GM23338 (cell line): ENCODE measurements around the gene PRSS3. TPM values are rescaled to one million over a fixed set of nuclear protein-coding genes. Genes with fewer than 3 reads are reported as not detected.

Source experiments
- ATAC-seq: fragments of 200-7000 bp; cut with Tn5 transposase; 3 replicates; pipeline ENCODE4 v1.9.1; 2020
- DNase-seq: peaks from one replicate; pipeline ENCODE4 v3.0.0-alpha.2; 2015; ENCODE audit warnings: low spot score
- H2AFZ ChIP-seq: fragments of 200-600 bp; sonication (generic); 2 replicates; pipeline ENCODE4 v1.8.0; 2016; ENCODE audit warnings: antibody characterized with exemption, mild to moderate bottlenecking, moderate library complexity
- H3F3A ChIP-seq: fragments of 200-600 bp; sonication (generic); replicated peaks from 2 replicates; pipeline ENCODE4 v1.8.0; 2017; ENCODE audit warnings: antibody characterized with exemption, mixed run types, low read depth
- H3K27ac ChIP-seq: fragments of 200-600 bp; sonication (generic); 2 replicates; pipeline ENCODE4 v1.6.1; 2016; ENCODE audit warnings: low read depth
- H3K27me3 ChIP-seq: fragments of 200-600 bp; sonication (generic); 2 replicates; pipeline ENCODE4 v1.8.0; 2016; ENCODE audit warnings: mild to moderate bottlenecking, mixed run types, moderate library complexity; ENCODE audit not compliant: insufficient read depth
- H3K36me3 ChIP-seq: fragments of 200-600 bp; sonication (generic); 2 replicates; pipeline ENCODE4 v1.8.0; 2016; ENCODE audit warnings: mild to moderate bottlenecking; ENCODE audit not compliant: insufficient read depth
- H3K4me1 ChIP-seq: fragments of 200-600 bp; sonication (generic); 2 replicates; pipeline ENCODE4 v1.8.0; 2016; ENCODE audit warnings: mild to moderate bottlenecking, moderate library complexity; ENCODE audit not compliant: insufficient read depth
- H3K4me2 ChIP-seq: fragments of 200-600 bp; sonication (generic); 2 replicates; pipeline ENCODE4 v1.7.1; 2017; ENCODE audit warnings: mixed run types
- H3K4me3 ChIP-seq: fragments of 200-600 bp; sonication (generic); 2 replicates; pipeline ENCODE4 v1.6.1; 2016; ENCODE audit warnings: mixed run types
- H3K79me2 ChIP-seq: fragments of 200-600 bp; sonication (generic); replicated peaks from 2 replicates; pipeline ENCODE4 v1.8.0; 2017; ENCODE audit warnings: mild to moderate bottlenecking; ENCODE audit not compliant: insufficient read depth
- H3K9me2 ChIP-seq: fragments of 200-600 bp; sonication (generic); 2 replicates; pipeline ENCODE4 v1.8.0; 2017; ENCODE audit not compliant: insufficient read depth
- H4K20me1 ChIP-seq: fragments of 200-600 bp; sonication (generic); replicated peaks from 2 replicates; pipeline ENCODE4 v1.8.0; 2017; ENCODE audit warnings: mild to moderate bottlenecking; ENCODE audit not compliant: insufficient read depth
- H3K27ac Mint-ChIP-seq: 2 replicates; pipeline ENCODE4 v1.8.0; 2020; ENCODE audit warnings: inconsistent platforms, mild to moderate bottlenecking, moderate library complexity, mixed read lengths
- H3K27me3 Mint-ChIP-seq: 3 replicates; pipeline ENCODE4 v1.8.0; 2022; ENCODE audit warnings: low read depth, mild to moderate bottlenecking, moderate library complexity, mixed read lengths, inconsistent platforms; ENCODE audit not compliant: insufficient read depth, poor library complexity
- H3K36me3 Mint-ChIP-seq: 3 replicates; pipeline ENCODE4 v1.8.0; 2021; ENCODE audit warnings: low read depth, mild to moderate bottlenecking, inconsistent platforms, moderate library complexity, mixed read lengths
- H3K4me1 Mint-ChIP-seq: 3 replicates; pipeline ENCODE4 v1.8.0; 2020; ENCODE audit warnings: mild to moderate bottlenecking, inconsistent platforms, mixed read lengths
- H3K4me3 Mint-ChIP-seq: 3 replicates; pipeline ENCODE4 v1.8.0; 2021; ENCODE audit warnings: moderate library complexity, mild to moderate bottlenecking, inconsistent platforms, mixed read lengths
- H3K9me3 Mint-ChIP-seq: 3 replicates; pipeline ENCODE4 v1.8.0; 2020; ENCODE audit warnings: moderate library complexity, mild to moderate bottlenecking, inconsistent platforms, mixed read lengths
- CREB1 ChIP-seq: fragments of 250-450 bp; sonication (Bioruptor Pico); IDR thresholded peaks from 2 replicates; pipeline ENCODE4 v1.5.0; 2020; ENCODE audit warnings: low read depth, mild to moderate bottlenecking, moderate library complexity
- CTCF ChIP-seq, 2 experiments: fragments of 200-600 bp in 1 of 2; sonication (generic) in 1 of 2; conservative IDR thresholded peaks; 2 replicates each; pipeline versions ENCODE4 v1.5.1 to v1.6.1; 2016 to 2017; ENCODE audit warnings: antibody characterized with exemption in 2 of 2, low read depth in 2 of 2, mild to moderate bottlenecking in 2 of 2, moderate library complexity in 1 of 2
- JUNB ChIP-seq: IDR thresholded peaks from one replicate; pipeline ENCODE4 v1.6.1; 2016; ENCODE audit warnings: antibody characterized with exemption; ENCODE audit not compliant: unreplicated experiment
- NANOG ChIP-seq: IDR thresholded peaks from 2 replicates; pipeline ENCODE4 v1.6.1; 2016; ENCODE audit warnings: antibody characterized with exemption, borderline replicate concordance
- POLR2AphosphoS5 ChIP-seq: IDR thresholded peaks from 2 replicates; pipeline ENCODE4 v1.6.1; 2016; ENCODE audit warnings: antibody characterized with exemption, low read depth
- REST ChIP-seq: IDR thresholded peaks from one replicate; pipeline ENCODE4 v1.6.1; 2018; ENCODE audit warnings: antibody characterized with exemption; ENCODE audit not compliant: unreplicated experiment
- ZNF331 ChIP-seq: fragments of 250-450 bp; sonication (Bioruptor Pico); IDR thresholded peaks from 2 replicates; pipeline ENCODE4 v1.5.0; 2020; ENCODE audit warnings: low read depth, mild to moderate bottlenecking, moderate library complexity
- ZNF462 ChIP-seq: fragments of 250-450 bp; sonication (Bioruptor Pico); IDR thresholded peaks from 2 replicates; pipeline ENCODE4 v1.5.0; 2020; ENCODE audit warnings: mild to moderate bottlenecking, moderate library complexity
- polyA plus RNA-seq: library from polyadenylated mRNA; unstranded; fragments of >200 nt; fragmentation: Nextera tagmentation; extraction: Ambion mirVana; gene quantifications from 2 replicates; pipeline ENCODE4 v1.2.1, GENCODE V29; 2016
- total RNA-seq: library from RNA; depleted of rRNA; stranded (reverse); fragments of >200 nt; shearing (Covaris generic); gene quantifications from 2 replicates; pipeline ENCODE4 v1.2.3, GENCODE V29; 2014

Gene PRSS3
- total and polyA plus RNA-seq, 2 experiments from 2014 or later: 4.2 to 4.5 TPM

GRCh38 chr9:33785914-33786313, 9.4 kb upstream of the PRSS3 start:
- Histone ChIP-seq H3K36me3 (no peaks in the 10 kb centered on the region), H3K27me3 (no peaks in the 10 kb centered on the region), H3K4me2 (no peak overlapping the region), H3K4me3 (no peak overlapping the region), H3K4me1 (no peaks in the 10 kb centered on the region), H4K20me1 (no peaks in the 10 kb centered on the region), H3K79me2 (no peaks in the 10 kb centered on the region), H3K9me2 (no peaks in the 10 kb centered on the region), H3K27ac (no peak overlapping the region), H3F3A (no peaks in the 10 kb centered on the region), H2AFZ (no peak overlapping the region)
- Mint-ChIP-seq H3K9me3 (no peaks in the 10 kb centered on the region), H3K27me3 (no peaks in the 10 kb centered on the region), H3K4me3 (no peak overlapping the region), H3K27ac (no peak overlapping the region), H3K36me3 (no peaks in the 10 kb centered on the region), H3K4me1 (no peaks in the 10 kb centered on the region; the same call in 1 of the 3 replicates)
- peak; percentile 30 to 45; a peak in 3 of 4 replicates for TF ChIP-seq CTCF (conservative IDR thresholded peaks at IDR 0.05; ENCODE audit: low read depth in 2 of 2)
- TF ChIP-seq CREB1 (CRISPR knock-in tag): no peak
- DNase-seq (peak; percentile 63), ATAC-seq (peak; percentile 82)

DNA sequence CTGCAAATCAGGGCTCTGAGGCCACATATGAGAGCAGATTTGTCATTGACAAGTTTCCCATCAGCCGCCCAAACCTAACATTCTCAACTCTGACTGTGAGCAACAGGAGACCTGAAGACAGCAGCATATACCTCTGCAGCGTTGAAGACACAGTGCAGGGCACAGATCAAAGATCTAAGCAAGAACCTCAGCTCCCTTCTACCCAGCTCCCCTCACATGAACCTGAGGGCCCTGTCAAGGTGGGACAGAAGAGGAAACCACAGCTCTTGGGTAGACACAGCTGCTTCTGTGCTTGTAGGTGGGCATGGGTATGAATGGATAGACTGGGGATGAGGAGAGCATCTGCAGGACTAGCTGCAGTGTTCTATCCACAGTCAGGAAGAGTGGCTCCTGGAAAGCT, 8.7 kb upstream of the PRSS3 start:
- no peaks in the 10 kb centered on the region for H3K4me1 ChIP-seq
- H3K4me2 ChIP-seq: no peak overlapping the region
- H3K27ac ChIP-seq: no peak overlapping the region
- H3F3A ChIP-seq: no peaks in the 10 kb centered on the region
- no peaks in the 10 kb centered on the region for H3K27me3 ChIP-seq
- Mint-ChIP-seq H3K4me3 (no peak overlapping the region), H3K9me3 (no peaks in the 10 kb centered on the region), H3K27me3 (no peaks in the 10 kb centered on the region), H3K36me3 (no peaks in the 10 kb centered on the region), H3K27ac (no peak overlapping the region), H3K4me1 (no peaks in the 10 kb centered on the region; the same call in 1 of the 3 replicates)
- DNase-seq (no peak), ATAC-seq (no peak)
- H3K4me3 ChIP-seq: no peak overlapping the region
- no peaks in the 10 kb centered on the region for H3K79me2 ChIP-seq
- H3K36me3 ChIP-seq: no peaks in the 10 kb centered on the region
- no peaks in the 10 kb centered on the region for H3K9me2 ChIP-seq
- H4K20me1 ChIP-seq: no peaks in the 10 kb centered on the region
- no peak overlapping the region for H2AFZ ChIP-seq
- TF ChIP-seq JUNB (no peak), POLR2AphosphoS5 (no peak), CTCF (conservative IDR thresholded peaks at IDR 0.05; ENCODE audit: low read depth in 2 of 2) (no peak), NANOG (no peak), ZNF331 (CRISPR knock-in tag) (no peak), REST (no peak), ZNF462 (CRISPR knock-in tag) (no peak)
